Measurements from ENCODE around the gene OR5V1. TPM values are rescaled to one million over a fixed set of nuclear protein-coding genes. Genes with fewer than 3 reads are reported as not detected.

The OR5V1 gene
- not detected for total RNA-seq
- not detected for polyA plus RNA-seq
- long read RNA-seq, donor 1: 0 reads
- long read RNA-seq, donor 2: 0 reads
- long read RNA-seq, donor 3: 0 reads
- long read RNA-seq, donor 4: 0 reads
- long read RNA-seq, donor 5: 0 reads
- long read RNA-seq, donor 6: 0 reads
- long read RNA-seq, donor 7: 0 reads
- long read RNA-seq, donor 8: 0 reads
- long read RNA-seq, donor 9: 0 reads
- long read RNA-seq, donor 10: 0 reads

GRCh38 chr6:29368765-29369164 lies at the start of gene OR5V1:
OR5V1 (minus strand) TSS chr6:29368865; CDS start chr6:29356195, 12,670 bp downstream.
- Histone ChIP-seq H3K4me3 (no peak within 1 kb of the TSS), H3K27me3 (peaks cover 7% of the 10 kb centered on the region), H3K9me3 (replicated peaks in 1 of 3) (no peaks in the 10 kb centered on the region), H3K4me1 (replicated peaks in 1 of 2) (no peaks in the 10 kb centered on the region), H3K27ac (no peak within 1 kb of the TSS), H3K36me3 (replicated peaks in 1 of 2) (no peaks in the 10 kb centered on the region)
- intact Hi-C loops (cut with DNase I): no loop called here
- no peak for DNase-seq
- 65 to 88% (median 71%) methylated on average over 3 of the region's 3 CpGs for WGBS, 4 donors
- no peak for TF ChIP-seq POLR2A (IDR thresholded peaks at IDR 0.05)
- TF ChIP-seq CTCF (IDR thresholded peaks at IDR 0.05): no peak

GRCh38 chr6:29414588-29414987 lies 45.9 kb upstream of the OR5V1 start, which contains the start of gene OR12D1:
OR12D1 (plus strand) TSS chr6:29414928.
- Histone ChIP-seq H3K27ac (no peak within 1 kb of the TSS), H3K27me3 (no peaks in the 10 kb centered on the region), H3K4me3 (no peak within 1 kb of the TSS), H3K4me1 (replicated peaks in 1 of 2) (no peaks in the 10 kb centered on the region), H3K36me3 (replicated peaks in 1 of 2) (no peaks in the 10 kb centered on the region), H3K9me3 (replicated peaks in 1 of 3) (no peaks in the 10 kb centered on the region)
- no peak for DNase-seq
- intact Hi-C loops (cut with DNase I): no loop called here
- TF ChIP-seq POLR2A (IDR thresholded peaks at IDR 0.05) (no peak), CTCF (IDR thresholded peaks at IDR 0.05) (no peak)

- no peaks in the 10 kb centered on the region for H3K4me1 ChIP-seq (replicated peaks in 1 of 2)
- H3K27me3 ChIP-seq: no peaks in the 10 kb centered on the region
- no peak for TF ChIP-seq CTCF (IDR thresholded peaks at IDR 0.05)
- TF ChIP-seq POLR2A (IDR thresholded peaks at IDR 0.05): no peak
- DNase-seq: no peak
- H3K27ac ChIP-seq: no peak overlapping the region
- H3K9me3 ChIP-seq (replicated peaks in 1 of 3): no peaks in the 10 kb centered on the region
- intact Hi-C loops (cut with DNase I): no loop called here
- WGBS, 4 donors: 43 to 86% (median 82%) methylated on average over 1 of the region's 1 CpG
- H3K36me3 ChIP-seq (replicated peaks in 1 of 2): no peaks in the 10 kb centered on the region
- H3K4me3 ChIP-seq: no peak overlapping the region
These were observed 35.1 kb upstream of the OR5V1 start for GRCh38 chr6:29403801-29404200.

- Histone ChIP-seq H3K27ac (no peak overlapping the region), H3K27me3 (no peaks in the 10 kb centered on the region), H3K4me1 (replicated peaks in 1 of 2) (no peaks in the 10 kb centered on the region), H3K36me3 (replicated peaks in 1 of 2) (no peaks in the 10 kb centered on the region), H3K9me3 (replicated peaks in 1 of 3) (no peaks in the 10 kb centered on the region), H3K4me3 (no peak overlapping the region)
- no peak for DNase-seq
- WGBS, 4 donors: 49 to 77% (median 66%) methylated on average over 2 of the region's 2 CpGs
- intact Hi-C loops (cut with DNase I): no loop called here
- no peak for TF ChIP-seq POLR2A (IDR thresholded peaks at IDR 0.05)
- no peak for TF ChIP-seq CTCF (IDR thresholded peaks at IDR 0.05)
These were observed 30.9 kb upstream of the OR5V1 start for GRCh38 chr6:29399525-29399924.
